GM19467 (cell line): ENCODE data around the gene SIX4.
"Not testable (repeated sequence)": the region's sequence is repeated elsewhere in the genome, so short reads cannot be mapped to it uniquely, and the experiment has no call there.

Experiments
- ATAC-seq: cut with Tn5 transposase; IDR thresholded peaks from one replicate; pipeline ENCODE4 v1.9.1; 2021; ENCODE audit warnings: mild to moderate bottlenecking, moderate library complexity; ENCODE audit not compliant: unreplicated experiment

Gene SIX4

GRCh38 chr14:60723907-60724618 lies at the start of gene SIX4:
SIX4 (minus strand) TSS chr14:60724351; CDS start chr14:60724074, 277 bp downstream.
- no peak for ATAC-seq

- ATAC-seq = no peak
Observed at GRCh38 chr14:60773558-60773957, 49.4 kb upstream of the SIX4 start.

- no peak for ATAC-seq
Observed at GRCh38 chr14:60771117-60771516, 47.0 kb upstream of the SIX4 start.

- ATAC-seq = no peak
Observed at GRCh38 chr14:60768602-60769001, 44.5 kb upstream of the SIX4 start.

GRCh38 chr14:60760644-60761364 lies 36.7 kb upstream of the SIX4 start:
- no peak for ATAC-seq

GRCh38 chr14:60760209-60760608 lies 36.1 kb upstream of the SIX4 start:
- ATAC-seq = no peak

- ATAC-seq = no peak
Observed at GRCh38 chr14:60758885-60759284, 34.7 kb upstream of the SIX4 start.

GRCh38 chr14:60757567-60758002 lies 33.4 kb upstream of the SIX4 start:
- no peak for ATAC-seq

- no peak for ATAC-seq
Observed at GRCh38 chr14:60756847-60757246, 32.7 kb upstream of the SIX4 start.

GRCh38 chr14:60753264-60754119 lies 29.3 kb upstream of the SIX4 start:
- peak; percentile 98 for ATAC-seq

- no peak for ATAC-seq
Observed at GRCh38 chr14:60744566-60744965, 20.4 kb upstream of the SIX4 start.

GRCh38 chr14:60738843-60739508 lies 14.8 kb upstream of the SIX4 start:
- no peak for ATAC-seq

GRCh38 chr14:60736494-60736893 lies 12.3 kb upstream of the SIX4 start:
- no peak for ATAC-seq

GRCh38 chr14:60735416-60735815 lies 11.3 kb upstream of the SIX4 start:
- no peak for ATAC-seq

GRCh38 chr14:60734465-60735242 lies 10.5 kb upstream of the SIX4 start, which contains the start of gene MNAT1:
MNAT1 (plus strand) TSS chr14:60734761; CDS start chr14:60734863, 102 bp downstream.
- ATAC-seq = peak; percentile 91

- no peak for ATAC-seq
Observed at GRCh38 chr14:60732840-60733483, 8.8 kb upstream of the SIX4 start.

GRCh38 chr14:60731291-60731690 lies 7.1 kb upstream of the SIX4 start:
- ATAC-seq = not testable (repeated sequence)

GRCh38 chr14:60723116-60723906 lies 840 bp downstream of the SIX4 start:
- no peak for ATAC-seq
